Epithelial cell of esophagus (primary cell): ENCODE data around the gene SETBP1.

Source experiments
- DNase-seq: peaks from one replicate; pipeline ENCODE4 v3.0.0; 2010; ENCODE audit warnings: low read depth
- H3K4me3 ChIP-seq: 2 replicates; pipeline ENCODE4 v1.5.1; 2011; ENCODE audit warnings: mild to moderate bottlenecking, low read length, control low read depth
- CTCF ChIP-seq: IDR thresholded peaks from 2 replicates; pipeline ENCODE4 v1.5.1; 2011; ENCODE audit warnings: low read depth, mild to moderate bottlenecking, low read length, control low read depth, inconsistent platforms; ENCODE audit not compliant: insufficient read depth; ENCODE audit errors: missing control alignments

SETBP1 gene

DNA sequence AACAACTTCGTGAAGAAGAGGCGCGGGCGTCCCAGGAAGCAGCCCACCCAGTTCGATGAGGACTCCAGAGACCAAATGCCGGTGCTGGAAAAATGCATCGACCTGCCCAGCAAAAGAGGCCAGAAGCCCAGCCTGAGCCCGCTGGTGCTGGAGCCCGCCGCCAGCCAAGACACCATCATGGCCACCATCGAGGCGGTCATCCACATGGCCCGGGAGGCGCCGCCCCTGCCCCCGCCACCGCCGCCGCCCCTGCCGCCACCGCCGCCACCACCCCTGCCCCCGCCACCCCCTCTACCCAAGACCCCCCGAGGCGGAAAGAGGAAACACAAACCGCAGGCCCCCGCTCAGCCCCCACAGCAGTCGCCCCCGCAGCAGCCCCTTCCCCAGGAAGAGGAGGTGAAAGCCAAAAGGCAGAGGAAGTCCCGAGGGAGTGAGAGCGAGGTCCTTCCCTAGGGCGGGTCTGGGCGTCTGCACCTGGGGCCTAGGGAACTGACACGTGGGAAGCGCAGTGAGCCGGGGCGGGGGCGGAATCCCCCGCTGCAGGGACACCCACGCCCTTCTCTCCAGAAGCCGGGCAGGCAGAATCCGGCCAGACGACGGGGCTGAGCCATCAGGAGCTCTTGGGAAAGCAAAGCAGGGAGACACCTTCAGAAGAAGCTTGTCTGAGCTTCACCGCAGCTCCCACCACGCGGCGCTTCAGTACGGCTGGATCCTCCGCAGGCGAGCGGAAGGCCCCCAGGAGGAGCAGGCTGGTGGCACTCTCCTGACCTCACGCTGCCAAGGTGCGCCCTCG is 382.8 kb downstream of the SETBP1 start:
- DNase-seq, result no peak
- no peak for TF ChIP-seq CTCF
- H3K4me3 ChIP-seq, result no peak overlapping the region

DNA sequence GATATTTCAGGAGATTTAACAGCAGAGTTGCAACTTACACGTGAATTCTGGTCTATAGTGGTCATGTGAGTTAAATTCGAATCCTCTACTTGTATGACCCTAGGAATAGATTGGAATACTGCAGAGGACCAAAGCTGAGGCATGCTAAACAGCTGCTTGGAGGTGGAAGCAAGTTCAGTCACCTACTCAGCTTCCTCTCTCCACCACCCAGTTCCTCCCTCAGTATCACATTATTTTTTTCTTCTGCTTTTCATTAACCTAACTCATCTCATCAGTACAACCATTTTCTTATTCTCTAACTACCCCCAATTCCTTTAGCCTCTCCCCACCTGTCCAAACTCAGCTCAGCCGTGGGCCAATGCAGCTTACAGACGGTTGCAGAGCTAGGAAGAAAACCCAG is 385.5 kb downstream of the SETBP1 start:
- no peak for TF ChIP-seq CTCF
- DNase-seq, result no peak
- H3K4me3 ChIP-seq, result no peak overlapping the region

DNA sequence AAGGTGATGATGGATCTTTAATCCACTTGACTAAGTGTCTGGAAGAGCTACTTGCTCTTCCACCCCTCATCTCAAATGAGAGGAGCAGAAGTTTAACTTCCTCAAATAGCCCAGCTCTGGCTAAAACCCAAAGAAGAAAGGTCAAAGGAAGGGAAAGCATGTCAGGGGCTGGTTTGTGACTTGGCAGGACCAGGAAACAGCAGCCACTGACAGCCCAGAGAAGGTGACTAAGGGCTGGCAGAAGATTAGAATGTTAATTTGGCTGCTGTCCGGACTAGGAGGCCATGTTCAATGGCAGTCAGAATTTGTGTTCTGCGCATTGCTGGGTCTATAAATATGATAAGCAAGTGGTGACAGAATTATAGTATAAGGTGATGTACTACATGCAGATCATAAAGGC is 386.2 kb downstream of the SETBP1 start:
- DNase-seq, result no peak
- H3K4me3 ChIP-seq, result no peak overlapping the region
- no peak for TF ChIP-seq CTCF

DNA sequence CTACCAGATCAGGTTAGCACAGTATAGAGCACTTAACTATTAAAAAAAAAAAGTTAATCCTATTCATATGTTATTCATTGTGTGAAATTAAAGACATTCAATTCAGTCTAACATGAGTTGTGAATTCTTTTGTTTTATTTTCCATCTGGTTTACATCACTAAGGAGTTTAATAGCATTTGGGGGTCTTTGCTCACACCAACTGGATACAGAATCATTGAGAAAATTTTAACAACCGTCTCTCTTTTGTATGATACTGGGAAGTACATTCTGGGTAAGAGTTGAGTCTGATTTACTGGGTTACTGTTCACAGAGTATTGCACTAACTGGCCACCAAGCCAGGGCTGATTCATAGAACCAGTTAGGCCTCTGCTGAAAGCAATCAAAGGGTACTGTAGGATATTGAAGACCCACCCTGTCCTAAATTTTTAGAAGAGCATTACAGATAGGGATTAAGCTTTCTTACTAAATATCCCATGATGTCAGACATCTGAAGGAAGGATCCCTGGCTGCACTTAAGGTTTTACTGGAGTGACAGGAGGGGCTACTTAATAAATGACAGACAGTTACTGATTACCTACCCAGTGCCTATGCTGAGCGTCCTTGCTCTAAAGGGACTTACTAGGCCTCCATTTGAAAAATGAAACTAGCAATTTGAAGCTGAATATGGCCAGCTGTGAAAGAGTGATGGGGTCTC is 387.9 kb downstream of the SETBP1 start:
- H3K4me3 ChIP-seq, result no peak overlapping the region
- TF ChIP-seq CTCF, result no peak
- peak; percentile 38 for DNase-seq

- TF ChIP-seq CTCF, result no peak
- DNase-seq, result no peak
- H3K4me3 ChIP-seq, result no peak overlapping the region
Measured at GRCh38 chr18:45069546-45069945, 388.9 kb downstream of the SETBP1 start.

GRCh38 chr18:45071956-45072355 is 391.3 kb downstream of the SETBP1 start:
- DNase-seq, result no peak
- no peak overlapping the region for H3K4me3 ChIP-seq
- TF ChIP-seq CTCF, result no peak
